ENCODE results near the gene ARL6. TPM values are rescaled to one million over a fixed set of nuclear protein-coding genes. Genes with fewer than 3 reads are reported as not detected.

ARL6 gene, protein sequence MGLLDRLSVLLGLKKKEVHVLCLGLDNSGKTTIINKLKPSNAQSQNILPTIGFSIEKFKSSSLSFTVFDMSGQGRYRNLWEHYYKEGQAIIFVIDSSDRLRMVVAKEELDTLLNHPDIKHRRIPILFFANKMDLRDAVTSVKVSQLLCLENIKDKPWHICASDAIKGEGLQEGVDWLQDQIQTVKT
- 8.2 and 12.0 TPM in 2 replicates for total RNA-seq

DNA sequence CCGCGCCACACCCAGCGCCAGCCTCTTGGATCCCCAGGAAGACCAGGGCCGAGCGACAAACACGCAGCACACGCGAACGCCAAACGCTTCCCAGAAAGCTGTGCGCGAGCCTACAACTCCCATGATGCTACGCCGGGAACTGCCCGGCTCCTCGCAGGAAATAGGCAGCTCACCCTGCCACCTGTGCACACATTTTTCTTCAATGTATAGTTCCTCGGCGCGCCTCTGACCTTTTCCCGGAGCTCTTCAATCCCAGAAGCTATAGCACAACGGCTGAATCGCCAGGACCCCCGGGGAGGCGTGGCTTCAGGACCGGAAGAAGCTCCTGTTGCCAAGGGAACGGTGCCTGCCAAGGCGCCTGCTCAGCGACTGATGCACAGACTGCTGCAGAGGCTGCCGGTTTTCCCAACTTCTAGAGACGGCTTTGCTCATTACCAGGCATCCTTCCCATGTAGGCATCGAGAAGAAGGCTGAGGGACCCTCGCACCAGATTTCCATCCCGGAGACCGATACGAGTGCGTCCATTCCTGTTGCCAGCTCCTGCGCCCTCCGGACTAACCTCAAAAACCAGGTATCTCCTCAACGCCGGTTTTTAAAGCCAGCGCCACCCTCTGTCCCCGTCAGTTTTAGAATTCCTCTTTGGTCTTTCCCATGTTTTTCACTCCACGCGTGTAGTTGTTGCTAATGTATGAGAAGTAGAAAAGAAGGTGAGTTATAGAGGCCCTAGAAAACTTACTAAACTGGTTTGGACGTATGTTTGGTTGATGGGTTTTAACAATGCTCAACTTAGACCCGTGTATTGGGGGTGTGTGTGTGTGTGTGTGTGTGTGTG lies at the start of gene ARL6:
TSS of gene ARL6 (plus strand) at position 352 of the 832 bp plus-strand sequence. CDS start 3,350 bp downstream, outside the sequence.

DNA sequence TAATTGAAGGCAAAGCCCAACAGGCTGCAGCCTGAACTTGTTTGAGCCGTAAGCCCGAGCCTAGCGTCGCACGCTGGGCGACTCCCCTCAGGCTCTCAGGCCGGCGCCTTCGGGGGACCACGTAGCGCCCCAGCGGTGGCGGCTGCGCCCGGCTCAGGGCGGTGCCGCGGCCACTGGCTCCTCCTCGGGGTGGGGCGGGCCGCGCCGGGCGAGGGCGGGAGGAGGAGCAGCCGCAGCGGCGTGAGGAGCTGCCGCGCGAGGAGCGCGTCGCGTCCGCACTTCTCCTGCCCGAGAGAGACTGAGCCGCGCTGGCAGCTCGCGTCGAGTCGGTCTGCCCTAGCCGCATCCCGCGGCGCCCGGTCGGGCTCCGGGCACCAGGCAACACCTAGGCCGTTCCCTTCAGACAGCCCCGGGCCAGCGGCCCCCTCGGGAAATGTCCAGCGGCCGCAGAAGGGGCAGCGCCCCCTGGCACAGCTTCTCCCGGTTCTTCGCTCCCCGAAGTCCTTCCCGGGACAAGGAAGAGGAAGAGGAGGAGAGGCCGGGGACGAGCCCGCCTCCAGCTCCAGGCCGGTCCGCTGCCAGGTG lies 57.3 kb downstream of the ARL6 start, which contains the start of gene CRYBG3:
TSS of gene CRYBG3 (plus strand) at position 238 of the 585 bp plus-strand sequence. CDS start at position 434, 196 bp downstream.

Other genes with a start within 250 kb of the ARL6 start
- gene CRYBG3, start 57.3 kb downstream of the ARL6 start, total RNA-seq = 27.3 and 27.6 TPM in 2 replicates
- 24.9 and 31.2 TPM in 2 replicates for gene RIOX2, start 207.7 kb downstream of the ARL6 start, total RNA-seq